Dermis microvascular lymphatic vessel endothelial cell (primary cell): ENCODE data around the gene OR8B4. TPM values are rescaled to one million over a fixed set of nuclear protein-coding genes. Genes with fewer than 3 reads are reported as not detected.
A peak's percentile ranks its signal among the peaks of the same experiment; 100 is the strongest.
"Not testable (repeated sequence)": the region's sequence is repeated elsewhere in the genome, so short reads cannot be mapped to it uniquely, and the experiment has no call there.

Experiments used
- DNase-seq, 2 donors: peaks; one replicate each; pipeline versions ENCODE4 v3.0.0 to v3.0.0-alpha.2; 2010; ENCODE audit warnings: low read depth in 2 of 2
- total RNA-seq: library from RNA; depleted of rRNA; stranded (reverse); fragments of >200 nt; gene quantifications from 2 replicates; pipeline ENCODE4 v1.2.1, GENCODE V29; 2014

OR8B4 gene
- total RNA-seq, 1 donor from 2014 or later: not detected

DNA sequence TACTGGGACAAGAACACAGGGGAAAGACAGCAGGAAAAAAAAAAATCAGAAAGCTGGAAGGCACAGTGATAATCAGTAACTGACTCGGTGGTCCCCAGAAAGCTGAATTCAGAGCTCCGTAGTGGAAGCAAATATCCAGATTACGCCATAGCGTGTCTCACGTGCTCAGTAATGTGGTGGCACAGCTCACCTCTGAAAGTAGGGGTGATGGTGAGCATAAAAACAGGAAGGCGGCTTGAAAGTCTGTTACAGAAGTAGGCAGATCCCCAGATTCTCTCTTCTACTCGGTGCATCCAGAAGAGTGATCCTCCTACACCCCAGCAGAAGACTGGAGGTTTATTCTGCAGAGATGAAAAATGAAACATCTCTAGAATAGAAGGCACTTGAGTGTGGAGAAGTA lies 14.8 kb downstream of the OR8B4 start:
- DNase-seq: no peak

DNA sequence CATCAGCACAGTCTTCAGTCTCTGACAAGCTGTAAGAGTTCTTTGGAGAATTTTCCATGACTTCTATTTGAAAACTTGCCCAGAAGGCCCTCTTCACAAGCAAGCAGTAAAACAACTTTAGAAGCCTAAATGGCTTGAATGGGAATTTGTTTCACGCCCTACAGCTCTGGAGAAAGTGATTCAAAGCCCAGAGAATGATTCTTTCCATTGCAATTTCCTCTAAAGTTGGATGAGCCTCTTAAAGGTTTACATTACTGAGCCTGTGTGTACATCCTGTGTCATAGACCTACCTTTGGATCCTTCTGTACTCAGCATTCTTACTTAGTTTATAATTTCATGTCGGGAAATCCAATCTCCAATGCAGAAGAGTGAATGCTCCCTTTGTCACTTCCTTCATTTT lies 19.1 kb downstream of the OR8B4 start:
- DNase-seq: no peak

- not testable (repeated sequence) for DNase-seq
Measured at GRCh38 chr11:124403186-124403585, 21.5 kb downstream of the OR8B4 start.

- peak; percentile 55 to 69 for DNase-seq
Measured at GRCh38 chr11:124402326-124402922, 22.2 kb downstream of the OR8B4 start.

DNA sequence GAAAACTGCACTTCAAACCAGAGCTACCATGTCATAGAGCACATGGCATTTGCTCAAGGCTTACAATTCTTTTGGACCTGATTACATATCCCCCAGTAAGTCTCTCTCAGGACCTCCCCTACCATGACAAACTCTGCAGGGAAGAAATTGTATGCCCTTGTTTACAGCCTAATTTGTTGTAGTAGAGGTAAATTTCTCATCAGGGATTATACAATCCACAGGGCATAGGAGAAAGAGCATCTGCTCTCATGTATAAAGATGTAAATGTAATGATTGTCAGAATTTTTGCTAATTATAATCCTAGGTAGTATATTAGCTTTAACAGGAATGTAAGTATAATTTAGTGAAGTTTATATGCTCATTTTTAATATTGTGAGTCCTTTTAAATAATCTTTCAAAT lies 25.7 kb downstream of the OR8B4 start, which contains the start of gene OR8B3:
OR8B3 (minus strand) TSS at position 101 of the 400 bp plus-strand sequence. CDS start 1,673 bp downstream, outside the sequence.
- DNase-seq: no peak

GRCh38 chr11:124396847-124397246 lies 27.8 kb downstream of the OR8B4 start:
- DNase-seq: not testable (repeated sequence)

DNA sequence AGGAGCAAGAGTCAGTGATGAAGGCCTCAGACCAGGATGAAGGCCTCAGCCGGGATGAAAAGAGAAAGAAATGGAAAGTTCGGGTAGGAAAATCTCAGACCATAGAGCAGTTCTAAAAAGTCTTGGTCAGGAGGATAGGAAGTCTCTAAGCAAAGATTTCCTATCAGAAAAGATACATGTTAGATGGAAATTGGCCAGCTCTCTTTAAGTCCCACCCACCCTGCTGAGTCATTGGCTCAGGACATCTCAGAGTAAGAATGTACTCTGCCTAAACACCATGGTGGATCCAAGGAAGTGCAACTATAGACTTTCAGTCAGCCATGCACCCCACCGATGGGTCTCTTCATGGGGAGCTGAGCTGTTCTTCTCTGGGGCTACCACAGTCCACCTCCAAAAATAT lies 30.3 kb downstream of the OR8B4 start:
- no peak for DNase-seq

GRCh38 chr11:124384399-124384798 lies 40.3 kb downstream of the OR8B4 start, which contains the start of gene OR8B2:
Gene OR8B2 (minus strand): TSS chr11:124384499. CDS start chr11:124383343, 1,156 bp downstream.
- no peak for DNase-seq

- not testable (repeated sequence) for DNase-seq
Measured at GRCh38 chr11:124382857-124383256, 41.8 kb downstream of the OR8B4 start.

GRCh38 chr11:124380585-124380984 lies 44.1 kb downstream of the OR8B4 start:
- no peak for DNase-seq

GRCh38 chr11:124376280-124376679 lies 48.4 kb downstream of the OR8B4 start:
- DNase-seq: no peak

Other genes starting within 250 kb of the OR8B4 start
- not detected in 2 replicates for gene OR10D3, start 241.5 kb downstream of the OR8B4 start, total RNA-seq
- under 0.01 TPM in 1 of 2 replicates, not detected in the other for gene OR8G1, start 183.8 kb downstream of the OR8B4 start, total RNA-seq
- gene OR8G5, start 168.5 kb downstream of the OR8B4 start, total RNA-seq: not detected in 2 replicates
- gene OR8D1, start 110.9 kb downstream of the OR8B4 start, total RNA-seq: not detected in 2 replicates
- gene OR8D2, start 104.7 kb downstream of the OR8B4 start, total RNA-seq: not detected in 2 replicates
- gene OR8B2, start 40.4 kb downstream of the OR8B4 start, total RNA-seq: not detected in 2 replicates
- not detected in 2 replicates for gene OR8B3, start 25.8 kb downstream of the OR8B4 start, total RNA-seq
- gene OR8B8, start 20.8 kb upstream of the OR8B4 start, total RNA-seq: not detected in 2 replicates
- gene OR8B12, start 118.8 kb upstream of the OR8B4 start, total RNA-seq: not detected in 2 replicates
- not detected in 2 replicates for gene OR8A1, start 145.1 kb upstream of the OR8B4 start, total RNA-seq
- gene PANX3, start 186.6 kb upstream of the OR8B4 start, total RNA-seq: not detected in 2 replicates
- gene TBRG1, start 198.0 kb upstream of the OR8B4 start, total RNA-seq: 12.6 and 16.7 TPM in 2 replicates
- 6.8 and 14.4 TPM in 2 replicates for gene SIAE, start 248.9 kb upstream of the OR8B4 start, total RNA-seq
- 3.5 and 4.5 TPM in 2 replicates for gene SPA17, start 249.0 kb upstream of the OR8B4 start, total RNA-seq